Stimulated activated naive CD8-positive, alpha-beta T cell treated with anti-CD3 and anti-CD28 coated beads, Interleukin-15, Interleukin-2, amounts not matched to agents 100 ng/mL and 50 ng/mL, for 24 hours (primary cell): ENCODE measurements around the gene PPIA.
"Not testable (repeated sequence)": the region's sequence is repeated elsewhere in the genome, so short reads cannot be mapped to it uniquely, and the experiment has no call there.

Experiments used
- H3K27ac Mint-ChIP-seq: one replicate; pipeline ENCODE4 v1.8.0; 2021; ENCODE audit warnings: mild to moderate bottlenecking, mixed read lengths
- H3K27me3 Mint-ChIP-seq: one replicate; pipeline ENCODE4 v1.8.0; 2021; ENCODE audit warnings: mixed read lengths
- H3K36me3 Mint-ChIP-seq: one replicate; pipeline ENCODE4 v1.8.0; 2021; ENCODE audit warnings: low read depth, mixed read lengths
- H3K4me1 Mint-ChIP-seq: one replicate; pipeline ENCODE4 v1.8.0; 2021; ENCODE audit warnings: low read depth, mixed read lengths
- H3K4me3 Mint-ChIP-seq: one replicate; pipeline ENCODE4 v1.8.0; 2021; ENCODE audit warnings: mild to moderate bottlenecking, mixed read lengths
- H3K9me3 Mint-ChIP-seq: one replicate; pipeline ENCODE4 v1.8.0; 2021; ENCODE audit warnings: mixed read lengths

The PPIA gene

DNA sequence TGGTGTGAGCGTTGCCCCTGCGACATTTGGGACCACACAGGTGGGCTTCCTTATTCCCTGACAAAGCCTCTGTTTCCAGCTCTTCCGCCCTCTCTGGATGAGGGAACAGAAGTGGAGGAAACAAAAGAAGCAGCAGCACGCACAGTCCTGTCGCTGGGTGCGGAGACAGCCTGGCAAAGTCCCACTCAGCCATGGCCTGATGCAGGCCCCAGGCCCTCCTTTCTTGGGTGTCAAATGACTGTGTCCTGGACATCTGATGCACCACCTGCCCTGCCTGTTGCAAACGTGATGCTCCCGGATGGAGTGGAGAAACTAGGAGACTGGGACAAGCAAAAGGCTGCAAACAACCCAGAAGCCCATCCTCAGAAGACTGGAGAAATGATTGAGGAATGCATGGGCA is 27.1 kb upstream of the PPIA start:
- peak overlapping the region; percentile 85 for H3K27ac Mint-ChIP-seq
- H3K4me1 Mint-ChIP-seq, result peaks cover 42% of the 10 kb centered on the region
- H3K36me3 Mint-ChIP-seq, result peaks cover 35% of the 10 kb centered on the region
- no peaks in the 10 kb centered on the region for H3K27me3 Mint-ChIP-seq
- H3K4me3 Mint-ChIP-seq, result no peak overlapping the region
- H3K9me3 Mint-ChIP-seq, result no peaks in the 10 kb centered on the region

DNA sequence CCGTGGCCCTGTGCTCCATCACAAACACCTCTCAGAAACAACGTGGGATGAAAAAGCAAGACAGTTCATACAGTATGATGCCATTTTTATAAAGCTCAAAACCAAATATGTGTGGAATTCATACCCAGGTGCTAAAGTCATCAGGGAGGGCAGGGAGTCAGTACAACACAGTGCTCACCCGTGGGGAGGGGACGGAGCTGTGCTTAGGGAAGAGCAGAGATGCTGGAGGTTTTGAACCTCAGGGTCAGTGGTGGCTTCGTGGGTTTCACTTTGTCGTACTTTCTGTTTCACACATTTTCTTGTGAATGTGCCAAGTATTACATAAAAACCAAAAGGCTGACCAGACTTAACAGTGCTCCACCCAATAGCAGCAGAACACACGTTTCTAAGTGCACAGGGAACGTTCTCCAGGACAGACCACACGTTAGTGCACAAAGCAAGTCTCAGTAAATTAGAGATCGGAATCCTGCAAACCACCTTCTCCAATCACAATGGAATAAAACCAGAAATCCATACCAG is 26.6 kb upstream of the PPIA start:
- no peaks in the 10 kb centered on the region for H3K27me3 Mint-ChIP-seq
- H3K4me1 Mint-ChIP-seq, result peaks cover 42% of the 10 kb centered on the region
- peaks cover 32% of the 10 kb centered on the region for H3K36me3 Mint-ChIP-seq
- H3K27ac Mint-ChIP-seq, result peak overlapping the region; percentile 85
- H3K9me3 Mint-ChIP-seq, result no peaks in the 10 kb centered on the region
- no peak overlapping the region for H3K4me3 Mint-ChIP-seq

DNA sequence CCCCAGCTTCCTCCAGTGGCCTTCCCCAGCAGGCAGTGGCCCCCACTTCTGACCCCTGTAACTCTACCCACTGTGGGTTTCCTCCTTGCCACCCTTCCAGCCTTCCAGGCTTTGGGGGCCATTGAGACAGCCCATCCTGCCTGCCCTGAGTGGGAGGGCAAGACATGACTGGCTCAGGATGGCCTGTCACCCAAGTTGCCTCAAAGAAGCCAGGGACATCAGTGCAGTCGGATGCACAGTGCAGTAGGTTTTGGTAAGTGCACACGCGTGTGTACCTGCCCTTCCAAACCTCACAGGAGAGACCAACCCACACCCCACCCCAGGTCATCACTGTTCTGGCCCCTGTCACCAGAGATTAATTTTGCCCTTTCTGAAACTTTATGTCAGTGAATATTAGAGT is 25.1 kb upstream of the PPIA start:
- no peak overlapping the region for H3K4me3 Mint-ChIP-seq
- no peaks in the 10 kb centered on the region for H3K9me3 Mint-ChIP-seq
- peaks cover 28% of the 10 kb centered on the region for H3K36me3 Mint-ChIP-seq
- peak overlapping the region; percentile 41 for H3K27ac Mint-ChIP-seq
- H3K27me3 Mint-ChIP-seq, result no peaks in the 10 kb centered on the region
- peaks cover 42% of the 10 kb centered on the region for H3K4me1 Mint-ChIP-seq

DNA sequence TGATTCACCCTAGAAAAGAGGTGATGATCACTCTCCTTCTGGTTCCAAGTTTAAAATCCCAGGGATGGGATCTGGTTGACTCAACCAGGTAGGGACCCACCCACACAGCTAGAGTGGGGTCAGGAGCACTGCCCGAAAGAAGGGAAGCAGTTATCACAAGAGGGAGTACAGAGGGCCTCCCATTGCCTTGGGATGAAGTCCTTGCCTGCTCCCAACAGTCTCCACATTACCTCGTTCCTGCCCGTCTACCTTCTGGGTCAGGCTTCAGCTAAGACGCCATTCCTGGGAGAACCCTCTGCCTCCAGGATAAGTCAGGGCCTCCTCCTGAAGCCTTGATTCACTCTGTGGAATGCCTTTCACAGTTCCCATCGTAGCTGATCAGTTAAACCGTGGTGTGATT is 24.0 kb upstream of the PPIA start:
- peaks cover 22% of the 10 kb centered on the region for H3K36me3 Mint-ChIP-seq
- no peaks in the 10 kb centered on the region for H3K9me3 Mint-ChIP-seq
- H3K4me1 Mint-ChIP-seq, result peaks cover 35% of the 10 kb centered on the region
- no peak overlapping the region for H3K4me3 Mint-ChIP-seq
- no peak overlapping the region for H3K27ac Mint-ChIP-seq
- no peaks in the 10 kb centered on the region for H3K27me3 Mint-ChIP-seq

DNA sequence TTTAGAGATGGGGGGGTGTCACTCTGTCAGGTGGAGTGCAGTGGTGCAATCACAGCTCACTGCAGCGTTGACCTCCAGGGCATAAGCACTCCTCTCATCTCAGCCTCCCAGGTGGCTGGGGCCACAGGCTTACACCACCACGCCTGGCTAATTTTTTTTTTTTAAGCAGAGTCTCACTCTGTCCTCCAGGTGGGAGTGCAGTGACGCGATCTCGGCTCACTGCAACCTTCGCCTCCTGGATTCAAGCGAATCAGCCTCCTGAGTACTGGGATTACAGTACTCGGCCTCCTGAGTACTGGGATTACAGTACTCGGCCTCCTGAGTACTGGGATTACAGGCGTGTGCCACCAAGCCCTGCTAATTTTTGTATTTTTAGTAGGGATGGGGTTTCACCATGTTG is 23.6 kb upstream of the PPIA start:
- Mint-ChIP-seq H3K36me3 (peaks cover 18% of the 10 kb centered on the region), H3K27me3 (no peaks in the 10 kb centered on the region)

DNA sequence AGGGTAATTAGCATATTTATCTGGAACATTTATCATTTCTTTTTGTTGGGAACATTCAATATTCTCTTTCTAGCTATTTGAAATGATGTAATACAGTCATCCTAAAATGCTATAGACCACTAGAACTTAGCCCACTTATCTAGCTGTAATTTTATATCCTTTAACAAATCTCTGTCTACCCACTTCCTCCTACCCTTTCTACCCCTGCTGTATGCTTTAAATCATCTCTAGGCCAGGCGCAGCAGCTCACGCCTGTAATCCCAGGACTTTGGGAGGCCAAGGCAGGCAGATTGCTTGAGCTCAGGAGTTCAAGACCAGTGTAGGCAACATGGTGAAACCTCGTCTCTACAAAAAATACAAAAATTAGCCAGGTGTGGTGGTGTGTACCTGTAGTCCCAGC is 22.0 kb upstream of the PPIA start:
- not testable (repeated sequence) for H3K27ac Mint-ChIP-seq, H3K9me3 Mint-ChIP-seq, H3K36me3 Mint-ChIP-seq

More for the DNA sequence above, 23.6 kb upstream of the PPIA start:
- H3K4me1 Mint-ChIP-seq, result peaks cover 31% of the 10 kb centered on the region
- H3K9me3 Mint-ChIP-seq, result no peaks in the 10 kb centered on the region
- no peak overlapping the region for H3K4me3 Mint-ChIP-seq
- no peak overlapping the region for H3K27ac Mint-ChIP-seq

DNA sequence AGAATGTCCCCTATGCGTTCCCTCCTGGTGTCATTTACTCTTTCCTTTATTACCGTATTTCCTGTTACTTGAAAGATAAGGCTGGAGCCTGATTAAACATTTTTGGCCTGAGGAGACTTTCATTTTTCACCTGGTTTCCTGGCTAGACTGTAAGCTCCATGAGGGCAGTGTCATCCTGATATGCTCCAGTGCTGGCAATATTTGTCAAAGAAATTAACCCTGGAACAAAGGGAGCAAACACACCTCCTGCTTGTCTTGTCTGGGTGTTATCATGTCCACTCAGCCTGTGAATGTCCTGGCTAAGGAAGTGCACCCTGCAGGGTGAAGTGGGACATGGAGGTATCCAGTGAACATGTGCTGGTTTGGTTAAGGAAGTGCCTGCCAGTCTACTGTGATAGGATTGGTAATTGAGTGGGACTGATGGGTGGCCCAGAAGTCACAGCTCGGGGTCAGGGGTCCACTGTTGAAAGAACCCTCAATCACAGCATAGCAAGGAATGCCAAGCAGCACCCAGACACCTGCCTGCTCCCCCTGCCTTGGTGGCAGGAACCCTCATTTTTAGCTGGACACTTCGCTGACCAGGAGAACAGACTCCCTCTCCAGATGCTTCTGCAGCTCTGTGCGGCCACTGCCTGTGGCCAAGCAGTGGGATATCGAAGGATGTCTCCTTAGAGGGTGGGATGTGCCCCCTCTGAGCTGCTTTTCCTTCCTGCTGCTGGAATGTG is 20.9 kb upstream of the PPIA start:
- Mint-ChIP-seq H3K4me3 (no peak overlapping the region), H3K4me1 (peaks cover 5% of the 10 kb centered on the region), H3K36me3 (no peaks in the 10 kb centered on the region), H3K27ac (no peak overlapping the region), H3K9me3 (no peaks in the 10 kb centered on the region), H3K27me3 (no peaks in the 10 kb centered on the region)

More for the DNA sequence above, 22.0 kb upstream of the PPIA start:
- H3K27me3 Mint-ChIP-seq, H3K4me3 Mint-ChIP-seq: not testable (repeated sequence)
- H3K4me1 Mint-ChIP-seq, result peaks cover 15% of the 10 kb centered on the region

DNA sequence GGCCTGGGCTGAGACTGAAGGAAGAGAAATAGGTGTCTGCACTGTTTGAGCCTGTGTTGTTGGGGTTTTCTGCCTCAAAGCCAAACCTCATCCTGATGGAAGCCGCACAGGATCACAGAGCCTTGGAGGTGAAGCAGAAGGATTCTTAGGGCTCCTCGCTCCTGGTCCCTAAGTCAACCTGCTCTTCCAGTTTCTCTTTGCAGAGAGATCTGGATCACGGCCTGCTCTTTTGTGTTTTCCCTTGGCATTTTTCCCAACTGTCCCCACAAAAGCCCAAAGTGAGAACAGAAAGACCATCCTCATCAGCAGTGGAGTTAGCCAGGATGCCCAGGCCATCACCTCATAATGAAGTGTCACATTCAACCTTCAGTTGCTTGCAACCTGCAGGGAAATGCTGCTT is 20.3 kb upstream of the PPIA start:
- Mint-ChIP-seq H3K27ac (no peak overlapping the region), H3K4me3 (no peak overlapping the region), H3K27me3 (no peaks in the 10 kb centered on the region), H3K9me3 (no peaks in the 10 kb centered on the region), H3K4me1 (peaks cover 4% of the 10 kb centered on the region), H3K36me3 (no peaks in the 10 kb centered on the region)

DNA sequence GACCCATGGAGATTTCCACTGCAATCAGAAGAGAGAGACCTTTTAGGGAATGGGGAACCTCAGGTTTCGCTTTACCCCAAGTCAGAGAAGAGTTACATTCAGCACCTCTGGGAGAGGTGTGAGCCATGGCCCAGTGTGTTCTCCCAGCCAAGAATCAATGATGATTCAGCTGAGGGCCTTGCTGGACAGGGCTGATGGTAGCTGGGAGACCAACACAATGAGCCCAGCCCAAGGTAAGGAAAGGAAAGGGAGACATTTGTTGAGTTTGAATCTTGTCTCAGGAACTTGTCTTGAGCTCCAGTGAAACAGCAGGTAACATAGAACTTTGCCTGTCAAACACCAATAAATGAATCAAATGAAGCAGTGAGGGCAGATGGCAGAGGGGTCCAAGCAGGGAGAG is 14.0 kb upstream of the PPIA start:
- no peak overlapping the region for H3K4me3 Mint-ChIP-seq
- H3K9me3 Mint-ChIP-seq, result peaks cover 6% of the 10 kb centered on the region
- H3K27me3 Mint-ChIP-seq, result no peaks in the 10 kb centered on the region
- peaks cover 4% of the 10 kb centered on the region for H3K36me3 Mint-ChIP-seq
- no peak overlapping the region for H3K27ac Mint-ChIP-seq
- H3K4me1 Mint-ChIP-seq, result no peaks in the 10 kb centered on the region

DNA sequence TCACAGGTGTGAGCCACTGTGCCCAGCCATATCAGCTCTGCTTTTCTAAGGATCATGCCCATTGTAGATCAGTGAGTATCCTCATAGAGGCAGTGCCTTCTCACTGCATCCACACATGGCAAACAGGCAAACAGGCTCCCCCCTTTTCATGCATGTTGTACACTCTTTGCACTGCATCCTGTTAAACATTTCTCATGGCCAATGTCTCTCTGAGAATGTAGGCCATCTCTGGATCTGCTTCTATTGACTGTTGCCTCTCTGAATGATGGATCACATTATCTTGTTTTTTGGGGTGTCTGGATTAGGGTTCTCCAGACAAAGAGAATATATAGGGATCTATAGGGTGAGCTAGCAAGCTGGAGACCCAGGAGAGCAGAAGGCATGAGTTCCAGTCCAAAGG is 13.1 kb upstream of the PPIA start:
- H3K27me3 Mint-ChIP-seq, result no peaks in the 10 kb centered on the region
- H3K4me1 Mint-ChIP-seq, result no peaks in the 10 kb centered on the region
- no peak overlapping the region for H3K27ac Mint-ChIP-seq
- H3K4me3 Mint-ChIP-seq, result no peak overlapping the region
- peaks cover 4% of the 10 kb centered on the region for H3K36me3 Mint-ChIP-seq
- H3K9me3 Mint-ChIP-seq, result peaks cover 6% of the 10 kb centered on the region

DNA sequence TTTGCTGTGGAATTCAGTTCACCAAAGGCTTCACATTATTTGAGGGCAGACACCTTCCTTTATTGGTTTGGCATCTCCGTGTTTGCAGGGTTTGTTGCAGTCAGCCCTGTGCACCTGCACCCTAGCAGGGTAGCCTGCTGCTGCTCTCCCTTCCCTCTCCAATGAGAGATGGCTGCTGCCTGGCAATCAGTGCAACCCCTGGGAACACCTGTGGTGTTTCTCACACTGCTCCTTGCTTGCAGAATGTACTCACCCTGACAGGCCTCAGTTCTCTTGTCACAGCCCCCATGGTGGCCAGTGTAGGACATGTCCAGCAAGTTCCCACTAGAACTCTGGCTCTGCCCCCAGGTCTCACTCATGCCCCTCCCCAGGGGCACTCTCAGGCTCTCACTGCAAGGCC is 12.1 kb upstream of the PPIA start:
- Mint-ChIP-seq H3K4me1 (no peaks in the 10 kb centered on the region), H3K36me3 (peaks cover 4% of the 10 kb centered on the region), H3K27ac (no peak overlapping the region), H3K9me3 (peaks cover 6% of the 10 kb centered on the region), H3K4me3 (no peak overlapping the region), H3K27me3 (no peaks in the 10 kb centered on the region)

DNA sequence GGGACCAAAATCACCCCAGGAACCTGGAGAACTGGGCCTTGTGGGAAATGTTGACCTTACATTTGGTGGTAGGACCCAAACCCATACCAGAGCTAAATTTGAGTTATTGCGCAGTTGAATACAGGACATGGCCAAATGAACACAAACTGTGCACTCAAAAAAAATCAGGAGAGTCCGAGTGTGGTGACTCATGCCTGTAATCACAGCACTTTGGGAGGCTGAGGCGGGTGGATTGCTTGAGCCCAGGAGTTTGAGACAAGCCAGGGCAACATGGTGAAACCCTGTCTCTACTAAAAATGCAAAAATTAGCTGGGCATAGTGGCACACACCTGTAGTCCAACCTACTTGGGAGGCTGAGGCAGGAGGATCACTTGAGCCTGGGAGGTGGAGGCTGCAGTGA is 11.3 kb upstream of the PPIA start:
- H3K9me3 Mint-ChIP-seq, H3K4me3 Mint-ChIP-seq, H3K27me3 Mint-ChIP-seq, H3K36me3 Mint-ChIP-seq, H3K4me1 Mint-ChIP-seq, H3K27ac Mint-ChIP-seq: not testable (repeated sequence)

DNA sequence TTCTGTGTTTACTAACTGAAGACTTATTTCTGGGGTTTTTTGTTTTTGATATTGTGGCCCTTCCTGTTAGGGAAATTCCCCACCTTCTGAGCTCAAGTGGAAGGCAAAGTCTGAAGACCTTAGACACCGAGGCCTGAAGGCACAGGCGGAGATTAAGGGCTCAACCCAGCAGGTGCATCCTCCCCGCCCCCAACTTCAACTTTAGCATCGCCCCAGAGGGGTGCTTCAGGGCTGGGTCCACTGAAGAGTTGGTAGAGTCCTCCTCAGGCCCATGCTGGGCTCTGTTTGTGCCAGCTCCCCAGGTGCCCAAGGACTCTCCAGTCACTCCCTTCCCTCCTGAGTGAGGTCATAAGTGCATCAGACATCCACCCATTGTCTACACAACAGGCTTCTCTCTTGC is 9.4 kb upstream of the PPIA start:
- Mint-ChIP-seq H3K27ac (no peak overlapping the region), H3K4me3 (no peak overlapping the region), H3K27me3 (no peaks in the 10 kb centered on the region), H3K9me3 (peaks cover 6% of the 10 kb centered on the region), H3K4me1 (no peaks in the 10 kb centered on the region), H3K36me3 (peaks cover 4% of the 10 kb centered on the region)

DNA sequence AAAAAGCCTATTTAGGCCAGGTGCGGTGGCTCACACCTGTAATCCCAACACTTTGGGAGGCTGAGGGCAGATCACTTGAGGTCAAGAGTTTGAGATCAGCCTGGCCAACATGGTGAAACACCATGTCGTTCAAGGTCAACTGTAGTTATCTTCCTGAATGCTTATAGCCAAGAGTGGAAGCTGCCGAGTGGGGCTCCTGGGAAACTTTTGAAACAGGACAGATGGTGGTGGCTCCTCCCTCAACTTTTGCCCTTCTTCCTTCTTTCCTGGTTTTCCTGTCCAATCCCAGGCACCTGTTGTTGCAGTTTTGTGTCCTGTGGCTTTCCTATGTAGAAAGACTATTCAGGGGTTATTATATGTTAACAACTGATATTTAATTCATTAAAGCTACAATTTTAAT is 8.7 kb upstream of the PPIA start:
- Mint-ChIP-seq H3K27ac (no peak overlapping the region), H3K9me3 (peaks cover 6% of the 10 kb centered on the region), H3K4me3 (no peak overlapping the region)

DNA sequence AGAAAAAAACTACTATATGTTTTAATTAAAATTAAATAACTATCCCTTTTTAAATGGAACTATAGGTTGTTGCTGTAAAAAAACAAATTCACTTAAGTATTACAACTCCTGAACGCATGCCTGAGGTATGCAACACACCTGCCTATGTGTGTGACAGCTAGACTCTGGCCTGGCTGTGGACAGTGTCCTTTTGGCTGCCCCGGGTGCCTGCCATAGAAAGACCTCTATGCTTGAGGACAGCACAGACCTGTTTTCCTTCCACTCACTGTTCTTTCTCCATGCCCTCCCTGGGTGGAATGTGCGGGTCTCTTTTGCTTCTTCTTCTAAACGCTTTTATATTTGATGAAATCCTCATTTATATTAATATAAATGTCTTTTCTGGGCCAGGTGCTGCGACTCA is 6.5 kb upstream of the PPIA start:
- Mint-ChIP-seq H3K27me3 (no peaks in the 10 kb centered on the region), H3K4me3 (no peak overlapping the region), H3K27ac (no peak overlapping the region), H3K9me3 (no peaks in the 10 kb centered on the region), H3K36me3 (no peaks in the 10 kb centered on the region), H3K4me1 (no peaks in the 10 kb centered on the region)

More for the DNA sequence above, 8.7 kb upstream of the PPIA start:
- no peaks in the 10 kb centered on the region for H3K4me1 Mint-ChIP-seq
- H3K27me3 Mint-ChIP-seq, result no peaks in the 10 kb centered on the region
- peaks cover 4% of the 10 kb centered on the region for H3K36me3 Mint-ChIP-seq
